Measurements from ENCODE around the gene IL17B.

Gene IL17B

GRCh38 chr5:149376104-149376503 is 3.0 kb downstream of the IL17B start:
- DNase-seq, result no peak

GRCh38 chr5:149375434-149375833 is 3.7 kb downstream of the IL17B start:
- DNase-seq, result no peak

- no peak for DNase-seq
Measured at GRCh38 chr5:149374801-149375200, 4.3 kb downstream of the IL17B start.

- no peak for DNase-seq
Measured at GRCh38 chr5:149374303-149374702, 4.8 kb downstream of the IL17B start.

- no peak for DNase-seq
Measured at GRCh38 chr5:149372932-149373331, 6.2 kb downstream of the IL17B start.

GRCh38 chr5:149372076-149372795 is 6.9 kb downstream of the IL17B start:
- no peak for DNase-seq

- DNase-seq, result peak; percentile 61
Measured at GRCh38 chr5:149371296-149371962, 7.7 kb downstream of the IL17B start.

- DNase-seq, result no peak
Measured at GRCh38 chr5:149370878-149371277, 8.2 kb downstream of the IL17B start.

- no peak for DNase-seq
Measured at GRCh38 chr5:149367972-149368645, 11.0 kb downstream of the IL17B start.

GRCh38 chr5:149367249-149367971 is 11.7 kb downstream of the IL17B start:
- peak; percentile 35 for DNase-seq

GRCh38 chr5:149366169-149366729 is 12.8 kb downstream of the IL17B start:
- DNase-seq, result no peak

GRCh38 chr5:149365418-149365817 is 13.7 kb downstream of the IL17B start:
- DNase-seq, result no peak

GRCh38 chr5:149364719-149365118 is 14.4 kb downstream of the IL17B start:
- no peak for DNase-seq

GRCh38 chr5:149363936-149364335 is 15.2 kb downstream of the IL17B start:
- no peak for DNase-seq

- no peak for DNase-seq
Measured at GRCh38 chr5:149363358-149363757, 15.7 kb downstream of the IL17B start.

GRCh38 chr5:149362541-149362940 is 16.6 kb downstream of the IL17B start:
- DNase-seq, result no peak

GRCh38 chr5:149360272-149360671 is 18.8 kb downstream of the IL17B start:
- no peak for DNase-seq

GRCh38 chr5:149358868-149359495 is 20.1 kb downstream of the IL17B start:
- DNase-seq, result no peak

- no peak for DNase-seq
Measured at GRCh38 chr5:149358294-149358651, 20.8 kb downstream of the IL17B start.

GRCh38 chr5:149357370-149358293 is 21.5 kb downstream of the IL17B start, which contains the start of gene PCYOX1L:
Gene PCYOX1L, plus strand, starts transcription at chr5:149358046. Its CDS starts 23 bp downstream, at chr5:149358069.
- peak; percentile 93 for DNase-seq

- DNase-seq, result no peak
Measured at GRCh38 chr5:149356391-149356790, 22.7 kb downstream of the IL17B start.

Measured in CD4-positive, alpha-beta T cell treated with Interleukin-15 for 1 hour (primary cell).